HFFc6 (cell line): ENCODE measurements around the gene ARHGEF7. TPM values are rescaled to one million over a fixed set of nuclear protein-coding genes. Genes with fewer than 3 reads are reported as not detected.

Source experiments
- DNase-seq: peaks from one replicate; pipeline ENCODE4 v3.0.0-alpha.2; 2018
- H3K27ac Mint-ChIP-seq: 2 replicates; pipeline ENCODE4 v1.8.0; 2020; ENCODE audit warnings: mild to moderate bottlenecking, mixed read lengths
- H3K27me3 Mint-ChIP-seq: 2 replicates; pipeline ENCODE4 v1.8.0; 2021; ENCODE audit warnings: mild to moderate bottlenecking, moderate library complexity, mixed read lengths; ENCODE audit not compliant: insufficient read depth
- H3K36me3 Mint-ChIP-seq: 2 replicates; pipeline ENCODE4 v1.8.0; 2021; ENCODE audit warnings: low read depth, mixed read lengths
- H3K4me1 Mint-ChIP-seq: 2 replicates; pipeline ENCODE4 v1.8.0; 2020; ENCODE audit warnings: low read depth, mixed read lengths
- H3K4me3 Mint-ChIP-seq: 2 replicates; pipeline ENCODE4 v1.8.0; 2020; ENCODE audit warnings: mild to moderate bottlenecking, moderate library complexity, mixed read lengths
- H3K9me3 Mint-ChIP-seq: 2 replicates; pipeline ENCODE4 v1.8.0; 2020; ENCODE audit warnings: mild to moderate bottlenecking, mixed read lengths
- CTCF ChIP-seq: fragments of 200-600 bp; sonication (generic); IDR thresholded peaks from 2 replicates; pipeline ENCODE4 v1.5.0; 2021; ENCODE audit warnings: antibody characterized with exemption, mild to moderate bottlenecking
- total RNA-seq, 6 experiments: library from RNA; stranded (reverse); fragmentation: NEBNext Ultra II Directional; extraction: Animal tissue kit (Norgen Biotek cat#: 25700); gene quantifications; 2 replicates in 1 of 6; 3 replicates in 5 of 6; pipeline ENCODE4 v1.2.3, GENCODE V29; 2021

Gene ARHGEF7
- total RNA-seq, 6 experiments from 2014 or later = 32.3 to 38.1 (median 35.0) TPM

GRCh38 chr13:111292710-111293485, 177.8 kb downstream of the ARHGEF7 start:
- Mint-ChIP-seq H3K27ac (no peak overlapping the region), H3K4me1 (no peaks in the 10 kb centered on the region), H3K4me3 (no peak overlapping the region), H3K9me3 (no peaks in the 10 kb centered on the region), H3K27me3 (peaks cover 1% of the 10 kb centered on the region; the same call in 1 of the 2 replicates), H3K36me3 (peaks cover 14% of the 10 kb centered on the region)
- DNase-seq = no peak
- no peak for TF ChIP-seq CTCF

- no peak for DNase-seq
- no peak for TF ChIP-seq CTCF
- Mint-ChIP-seq H3K9me3 (no peaks in the 10 kb centered on the region), H3K4me3 (no peak overlapping the region), H3K27me3 (peaks cover 1% of the 10 kb centered on the region; the same call in 1 of the 2 replicates), H3K27ac (no peak overlapping the region), H3K4me1 (no peaks in the 10 kb centered on the region), H3K36me3 (peaks cover 10% of the 10 kb centered on the region)
Measured at GRCh38 chr13:111295886-111296285, 180.8 kb downstream of the ARHGEF7 start.

GRCh38 chr13:111296417-111296816, 181.3 kb downstream of the ARHGEF7 start:
- no peak overlapping the region for H3K27ac Mint-ChIP-seq
- no peaks in the 10 kb centered on the region for H3K27me3 Mint-ChIP-seq
- TF ChIP-seq CTCF = no peak
- peaks cover 14% of the 10 kb centered on the region for H3K36me3 Mint-ChIP-seq
- H3K4me1 Mint-ChIP-seq = no peaks in the 10 kb centered on the region
- H3K9me3 Mint-ChIP-seq = no peaks in the 10 kb centered on the region
- no peak for DNase-seq
- no peak overlapping the region for H3K4me3 Mint-ChIP-seq

- no peak for DNase-seq
- no peak overlapping the region for H3K27ac Mint-ChIP-seq
- no peaks in the 10 kb centered on the region for H3K9me3 Mint-ChIP-seq
- no peak overlapping the region for H3K4me3 Mint-ChIP-seq
- peaks cover 9% of the 10 kb centered on the region; the same call in 1 of the 2 replicates for H3K36me3 Mint-ChIP-seq
- H3K27me3 Mint-ChIP-seq = peaks cover 4% of the 10 kb centered on the region
- no peak for TF ChIP-seq CTCF
- H3K4me1 Mint-ChIP-seq = no peaks in the 10 kb centered on the region
Measured at GRCh38 chr13:111298214-111298975, 183.3 kb downstream of the ARHGEF7 start.

- H3K9me3 Mint-ChIP-seq = no peaks in the 10 kb centered on the region
- TF ChIP-seq CTCF = no peak
- H3K4me3 Mint-ChIP-seq = no peak overlapping the region
- no peak for DNase-seq
- H3K4me1 Mint-ChIP-seq = no peaks in the 10 kb centered on the region
- peaks cover 8% of the 10 kb centered on the region for H3K27me3 Mint-ChIP-seq
- H3K27ac Mint-ChIP-seq = no peak overlapping the region
- H3K36me3 Mint-ChIP-seq = peaks cover 35% of the 10 kb centered on the region
Measured at GRCh38 chr13:111302045-111302726, 187.1 kb downstream of the ARHGEF7 start.
